NAMALWA (cell line): ENCODE results near the gene ZNF333.
"Not testable (repeated sequence)": the region's sequence is repeated elsewhere in the genome, so short reads cannot be mapped to it uniquely, and the experiment has no call there.

Source experiments
- DNase-seq: peaks from one replicate; pipeline ENCODE4 v3.0.0-alpha.2; 2015; ENCODE audit warnings: low spot score

ZNF333 gene

GRCh38 chr19:14769201-14769600, 79.4 kb downstream of the ZNF333 start:
- DNase-seq: no peak

- no peak for DNase-seq
Measured at GRCh38 chr19:14770136-14770535, 80.3 kb downstream of the ZNF333 start.

DNA sequence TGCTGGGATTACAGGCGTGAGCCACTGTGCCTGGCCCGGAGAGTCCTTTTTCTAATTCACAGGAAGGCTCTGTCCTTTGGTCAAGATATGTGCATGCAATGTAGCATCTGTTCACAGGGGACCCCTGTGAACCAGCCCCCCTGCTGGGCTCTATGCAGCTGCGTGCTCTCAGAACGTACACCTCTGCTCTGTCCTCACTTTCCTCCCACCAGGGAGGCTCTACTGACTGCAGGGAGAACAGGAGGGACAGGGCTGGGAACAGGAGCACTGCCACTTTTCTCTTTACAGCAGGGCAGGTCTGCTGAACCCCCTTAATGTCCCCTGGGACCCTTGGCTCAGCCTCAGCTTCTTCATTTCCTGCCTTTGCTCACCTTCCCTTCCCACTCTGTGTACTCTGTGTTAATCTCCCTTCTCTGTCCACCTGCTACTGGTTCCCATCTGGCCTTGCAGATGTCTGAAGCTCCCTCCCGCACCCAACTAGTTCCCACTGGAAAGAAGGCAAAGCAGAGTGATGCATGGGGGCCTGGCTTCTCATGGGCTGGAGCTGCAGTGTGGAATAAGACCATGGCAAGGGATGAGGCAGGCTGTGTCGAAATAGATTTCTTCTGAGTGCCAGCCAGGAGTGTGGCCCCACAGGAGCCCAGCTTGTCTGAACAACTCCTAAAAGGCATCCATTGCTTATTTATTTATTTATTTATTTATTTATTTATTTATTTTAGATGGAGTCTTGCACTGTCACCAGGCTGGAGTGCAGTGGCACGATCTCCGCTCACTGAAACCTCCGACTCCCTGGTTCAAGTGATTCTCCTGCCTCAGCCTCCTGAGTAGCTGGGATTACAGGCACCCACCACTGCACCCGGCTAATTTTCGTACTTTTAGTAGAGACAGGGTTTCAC, 81.3 kb downstream of the ZNF333 start:
- no peak for DNase-seq

- DNase-seq: no peak
Measured at GRCh38 chr19:14772467-14772866, 82.6 kb downstream of the ZNF333 start.

DNA sequence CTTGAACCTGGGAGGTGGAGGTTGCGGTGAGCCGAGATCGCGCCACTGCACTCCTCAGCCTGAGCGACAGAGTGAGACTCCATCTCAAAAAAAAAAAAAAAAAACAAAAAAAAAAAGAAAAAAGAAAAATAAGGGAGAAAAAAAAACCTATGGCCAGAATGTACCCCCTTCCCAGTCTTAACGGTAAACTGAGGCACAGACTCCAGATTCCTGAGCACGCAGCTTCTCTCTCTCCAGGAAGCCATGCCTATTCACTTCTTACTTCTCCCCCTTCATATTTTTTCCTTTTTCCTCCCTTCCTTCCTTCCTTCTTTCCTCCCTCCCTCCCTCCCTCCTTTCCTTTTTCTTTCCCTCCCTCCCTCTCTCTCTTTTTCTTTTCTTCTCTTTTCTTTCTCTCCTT, 83.1 kb downstream of the ZNF333 start:
- no peak for DNase-seq

GRCh38 chr19:14773722-14774121, 83.9 kb downstream of the ZNF333 start:
- not testable (repeated sequence) for DNase-seq

GRCh38 chr19:14774373-14774772, 84.5 kb downstream of the ZNF333 start:
- DNase-seq: no peak

- DNase-seq: not testable (repeated sequence)
Measured at GRCh38 chr19:14775326-14775725, 85.5 kb downstream of the ZNF333 start.

DNA sequence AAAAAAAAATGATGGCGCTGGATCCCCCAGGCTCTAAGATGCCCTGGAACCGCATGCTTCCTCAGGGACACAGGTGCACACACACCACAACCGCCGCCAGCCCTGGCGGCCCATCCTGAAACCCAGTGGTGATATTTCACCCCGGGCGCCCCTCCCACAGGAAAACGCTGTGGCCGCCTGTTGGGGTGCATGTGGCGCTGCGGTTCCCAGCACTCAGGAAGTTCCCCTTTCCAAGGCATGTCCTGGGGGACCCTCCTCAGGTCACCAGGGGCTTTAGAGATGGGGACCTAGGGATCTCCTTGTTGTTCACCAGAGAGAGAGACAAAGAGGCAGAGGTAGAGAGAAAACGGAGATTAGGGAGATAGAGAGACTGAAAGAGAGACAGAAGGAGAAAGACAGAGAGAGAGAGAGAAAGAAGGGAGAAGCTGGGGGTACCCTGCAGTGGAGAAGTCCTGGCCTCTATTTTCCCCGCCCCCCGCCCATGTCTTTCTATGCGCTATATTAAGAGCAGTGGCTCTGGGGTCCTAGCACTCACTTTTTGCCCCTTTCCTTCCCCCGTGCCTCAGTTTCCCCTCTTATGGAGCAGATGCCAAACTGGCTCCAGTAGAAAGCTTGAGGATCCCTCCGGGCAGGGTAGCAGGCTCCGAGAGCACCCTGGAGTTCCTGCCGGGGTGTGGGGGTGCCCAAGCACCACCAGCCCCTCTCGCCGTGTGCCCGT, 86.2 kb downstream of the ZNF333 start:
- no peak for DNase-seq

DNA sequence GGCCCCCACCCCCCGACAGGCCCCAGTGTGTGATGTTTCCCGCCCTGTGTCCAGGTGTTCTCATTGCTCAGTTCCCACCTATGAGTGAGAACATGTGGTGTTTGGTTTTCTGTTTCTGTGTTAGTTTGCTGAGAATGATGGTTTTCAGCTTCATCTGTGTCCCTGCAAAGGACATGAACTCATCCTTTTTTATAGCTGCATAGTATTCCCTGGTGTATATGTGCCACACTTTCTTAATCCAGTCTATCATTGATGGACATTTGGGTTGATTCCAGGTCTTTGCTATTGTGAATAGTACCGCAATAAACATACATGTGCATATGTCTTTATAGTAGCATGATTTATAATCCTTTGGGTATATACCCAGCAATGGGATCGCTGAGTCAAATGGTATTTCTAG, 87.8 kb downstream of the ZNF333 start:
- not testable (repeated sequence) for DNase-seq

- DNase-seq: not testable (repeated sequence)
Measured at GRCh38 chr19:14778110-14778845, 88.4 kb downstream of the ZNF333 start, which contains the start of gene ADGRE2. ADGRE2 (minus strand) TSS chr19:14778560; CDS start chr19:14776756, 1,804 bp downstream.

- DNase-seq: no peak
Measured at GRCh38 chr19:14779151-14779550, 89.3 kb downstream of the ZNF333 start.

DNA sequence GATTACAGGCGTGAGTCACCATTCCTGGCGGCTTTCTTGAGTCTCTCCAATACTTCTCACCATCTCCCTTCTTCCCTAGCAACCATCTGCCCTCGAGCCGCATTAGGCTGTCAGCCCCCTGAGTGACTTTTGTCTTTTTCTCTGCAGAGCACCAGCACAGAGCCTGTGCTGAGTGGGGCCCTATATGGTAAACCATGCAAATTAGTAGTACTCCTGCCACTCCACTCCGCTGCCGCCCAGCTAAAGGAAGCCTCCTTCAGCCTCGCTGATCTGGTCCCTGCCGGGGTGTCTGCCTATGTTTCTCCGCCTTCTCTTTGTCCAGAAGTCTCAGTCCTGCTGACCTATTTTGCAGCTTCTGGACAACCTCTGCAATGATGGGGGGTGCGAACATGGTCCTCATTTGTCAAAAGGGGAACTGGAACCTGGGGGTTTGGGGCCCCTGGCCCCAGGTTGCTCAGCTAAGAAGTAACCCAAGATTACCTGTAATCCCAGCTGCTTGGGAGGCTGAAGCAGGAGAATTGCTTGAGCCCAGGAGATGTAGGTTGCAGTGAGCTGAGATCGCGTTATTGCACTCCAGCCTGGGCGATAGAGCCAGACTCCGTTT, 90.9 kb downstream of the ZNF333 start:
- DNase-seq: not testable (repeated sequence)

DNA sequence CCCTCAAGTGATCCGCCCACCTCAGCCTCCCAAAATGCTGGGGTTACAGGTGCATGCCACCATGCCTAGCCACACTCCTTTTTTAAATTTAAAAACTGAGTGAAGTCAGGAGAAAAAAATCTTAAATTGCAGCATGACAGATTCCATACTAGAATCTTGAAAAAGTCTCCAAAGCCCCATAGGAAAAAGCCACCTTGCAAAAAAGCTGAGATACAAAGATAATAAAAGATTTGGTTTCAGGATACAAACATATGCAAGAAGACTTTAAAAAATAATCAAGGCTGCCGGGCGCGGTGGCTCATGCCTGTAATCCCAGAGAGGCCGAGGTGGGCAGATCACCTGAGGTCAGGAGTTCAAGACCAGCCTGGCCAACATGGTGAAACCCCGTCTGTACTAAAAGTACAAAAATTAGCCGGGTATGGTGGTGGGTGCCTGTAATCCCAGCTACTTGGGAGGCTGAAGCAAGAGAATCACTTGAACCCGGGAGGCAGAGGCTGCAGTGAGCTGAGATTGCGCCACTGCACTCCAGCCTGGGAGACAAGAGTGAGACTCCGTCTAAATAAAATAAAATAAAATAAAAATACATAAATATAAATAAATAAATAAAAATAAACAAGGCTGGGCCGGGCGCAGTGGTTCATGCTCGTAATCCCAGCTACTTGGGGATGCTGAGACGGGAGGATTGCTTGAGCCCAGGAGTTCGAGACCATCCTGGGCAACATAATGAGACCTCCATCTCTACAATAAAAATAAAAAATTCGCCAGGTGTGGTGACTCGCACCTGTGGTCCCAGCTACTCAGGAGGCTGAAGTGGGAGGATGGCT, 92.1 kb downstream of the ZNF333 start:
- DNase-seq: not testable (repeated sequence)

DNA sequence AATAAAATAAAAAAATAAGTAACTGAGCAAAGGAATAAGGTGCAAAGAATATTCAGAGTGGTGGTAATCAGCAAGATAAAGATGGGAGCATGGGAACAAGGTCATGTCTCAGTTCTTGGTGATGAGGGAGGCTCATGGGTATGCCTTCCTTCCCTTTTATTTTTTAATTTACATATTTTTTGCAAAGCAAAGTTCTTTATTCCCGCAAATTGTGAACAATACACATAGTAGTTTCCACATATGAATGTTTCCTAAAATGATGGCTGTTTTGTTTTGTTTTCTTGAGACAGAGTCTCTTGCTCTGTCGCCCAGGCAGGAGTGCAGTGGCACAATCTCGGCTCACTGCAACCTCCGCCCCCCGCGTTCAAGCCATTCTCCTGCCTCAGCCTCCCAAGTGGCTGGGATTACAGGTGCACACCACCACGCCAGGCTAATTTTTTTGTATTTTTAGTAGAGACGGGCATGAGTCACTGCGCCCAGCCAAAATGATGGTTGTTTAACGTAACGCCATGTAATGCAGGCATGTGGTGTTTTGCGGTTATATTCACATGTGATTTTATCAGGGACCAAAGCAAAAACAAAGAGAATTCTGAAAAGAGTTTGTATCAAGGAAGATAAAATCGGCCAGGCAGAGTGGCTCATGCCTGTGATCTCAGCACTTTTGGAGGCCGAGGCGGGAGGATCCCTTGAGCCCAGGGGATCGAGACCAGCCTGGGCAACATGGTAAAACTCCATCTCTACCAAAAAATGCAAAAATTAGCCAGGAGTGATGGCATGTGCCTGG, 93.0 kb downstream of the ZNF333 start:
- no peak for DNase-seq
